ENCODE measurements around the gene RPAP3. TPM values are rescaled to one million over a fixed set of nuclear protein-coding genes. Genes with fewer than 3 reads are reported as not detected.

RPAP3 gene
- total and polyA plus RNA-seq, 2 of the 4 experiments (the other 2 are of a cell fraction): 10.6 to 13.4 TPM

DNA sequence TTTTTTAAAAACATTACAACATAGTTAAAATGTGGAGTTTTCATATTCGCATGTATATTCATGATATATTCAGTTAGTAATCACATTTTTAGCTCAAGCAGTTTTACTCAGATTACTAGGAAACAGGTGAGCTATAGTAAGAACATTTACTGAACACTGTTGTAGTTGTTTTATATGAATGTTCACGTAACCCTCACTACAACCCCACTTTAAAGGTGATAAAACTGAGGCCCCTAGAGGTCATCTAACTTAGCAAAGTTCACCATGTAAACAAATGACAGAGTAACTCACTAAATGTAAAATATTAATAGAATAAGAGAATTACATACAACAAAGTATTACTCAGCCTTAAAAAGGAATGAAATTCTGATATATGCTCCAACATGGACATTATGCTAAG lies 26.0 kb downstream of the RPAP3 start:
- Histone ChIP-seq H2AK5ac (ENCODE audit: low read depth, low read length) (no peak overlapping the region), H2BK15ac (ENCODE audit: low read depth, low read length) (no peak overlapping the region), H2AK9ac (replicated peaks; ENCODE audit: low read depth, low read length, poor library complexity) (no peak overlapping the region), H3K4me2 (ENCODE audit: low read depth, low read length) (no peak overlapping the region), H3K56ac (ENCODE audit: extremely low read depth, insufficient read depth, low read length) (no peak overlapping the region), H2BK5ac (ENCODE audit: low read depth, low read length, poor library complexity, severe bottlenecking) (no peak overlapping the region), H4K20me1 (ENCODE audit: insufficient read depth, low read length) (no peaks in the 10 kb centered on the region), H2AFZ (replicated peaks; ENCODE audit: low read length, poor library complexity) (no peak overlapping the region), H3K9me3 (ENCODE audit: control insufficient read depth, insufficient read depth, low read length) (no peaks in the 10 kb centered on the region), H3K23ac (ENCODE audit: low read depth, low read length) (no peak overlapping the region), H3K36me3 (ENCODE audit: control insufficient read depth, insufficient read depth, low read length) (0 out of 2 replicates have a peak, but pooled peaks cover 1% of the 10 kb centered on the region), H2BK120ac (ENCODE audit: low read depth, low read length) (no peak overlapping the region), H3K9ac (ENCODE audit: low read depth, low read length) (no peak overlapping the region), H3K27me3 (ENCODE audit: control insufficient read depth, insufficient read depth, low read length) (no peaks in the 10 kb centered on the region), H3K4me3 (ENCODE audit: insufficient read depth, low read depth, low read length) (no peak overlapping the region), H4K8ac (ENCODE audit: low read depth in 2 of 2, low read length in 2 of 2) (no peak overlapping the region), H3K27ac (ENCODE audit: insufficient read depth, low read length) (no peak overlapping the region), H3K14ac (replicated peaks; ENCODE audit: low read depth, low read length) (no peak overlapping the region), H4K5ac (ENCODE audit: low read depth, low read length) (no peak overlapping the region), H3K79me1 (ENCODE audit: low read depth in 1 of 2, low read length in 2 of 2) (no peaks in the 10 kb centered on the region), H4K91ac (ENCODE audit: insufficient read depth, low read depth, low read length) (no peak overlapping the region), H3K18ac (ENCODE audit: low read depth, low read length) (no peak overlapping the region), H3K9me1 (ENCODE audit: insufficient read depth, low read length) (no peaks in the 10 kb centered on the region), H3K4ac (ENCODE audit: low read depth, low read length) (no peak overlapping the region), H3K4me1 (ENCODE audit: control insufficient read depth, insufficient read depth, low read length) (no peaks in the 10 kb centered on the region), H2BK20ac (ENCODE audit: low read depth, low read length) (no peak overlapping the region)
- WGBS, 2 experiments (ENCODE audit: extremely low coverage in 2 of 2, insufficient read length in 1 of 2): no CpG with 5 or more reads among the region's 2 CpGs
- CTCF ChIA-PET: no interaction called here
- BruUV-seq (replicated peaks): no TSS peak
- POLR2A ChIA-PET (ENCODE audit: unreplicated experiment): no interaction called here
- DNase-seq (no peak), ATAC-seq (ENCODE audit: low read depth) (no peak)
- intact Hi-C loops (cut with micrococcal nuclease) (loop anchor here (10.0 kb wide), 1 partner anchor 375 kb away; no protein-coding TSS in a partner anchor), in situ Hi-C loops (cut with MboI; ENCODE audit: low sequenced_read_pairs) (loop anchor here (10.0 to 25.0 kb wide), 2 partner anchors 645 to 1342 kb away; no protein-coding TSS in a partner anchor), dilution Hi-C loops (cut with HindIII; ENCODE audit: low sequenced_read_pairs, unreplicated experiment) (no loop called here)
- TF ChIP-seq SMC3 (IDR thresholded peaks at IDR 0.05; ENCODE audit: low read depth, low read length) (no peak), RCOR1 (IDR thresholded peaks at IDR 0.05; ENCODE audit: insufficient replicate concordance, low read length) (no peak), RFX5 (IDR thresholded peaks at IDR 0.05; ENCODE audit: low read depth, low read length) (no peak), BHLHE40 (IDR thresholded peaks at IDR 0.05; ENCODE audit: low read depth, low read length) (no peak), RAD21 (IDR thresholded peaks at IDR 0.05; ENCODE audit: low read length) (no peak), CEBPB (IDR thresholded peaks at IDR 0.05; ENCODE audit: low read depth, low read length) (no peak), MAZ (IDR thresholded peaks at IDR 0.05; ENCODE audit: borderline replicate concordance, low read depth, low read length) (no peak), CHD1 (IDR thresholded peaks at IDR 0.05; ENCODE audit: low read depth, low read length) (no peak), FOS (IDR thresholded peaks at IDR 0.05; ENCODE audit: low read depth, low read length) (no peak), MXI1 (IDR thresholded peaks at IDR 0.05; ENCODE audit: borderline replicate concordance, low read depth, low read length) (no peak), MAFK (IDR thresholded peaks at IDR 0.05; ENCODE audit: low read depth, low read length) (no peak), NFE2L2 (IDR thresholded peaks at IDR 0.05; ENCODE audit: low read depth, low read length) (no peak), POLR2A (IDR thresholded peaks at IDR 0.05; ENCODE audit: low read depth, low read length) (no peak)
- TF ChIP-seq, protein P1, sequence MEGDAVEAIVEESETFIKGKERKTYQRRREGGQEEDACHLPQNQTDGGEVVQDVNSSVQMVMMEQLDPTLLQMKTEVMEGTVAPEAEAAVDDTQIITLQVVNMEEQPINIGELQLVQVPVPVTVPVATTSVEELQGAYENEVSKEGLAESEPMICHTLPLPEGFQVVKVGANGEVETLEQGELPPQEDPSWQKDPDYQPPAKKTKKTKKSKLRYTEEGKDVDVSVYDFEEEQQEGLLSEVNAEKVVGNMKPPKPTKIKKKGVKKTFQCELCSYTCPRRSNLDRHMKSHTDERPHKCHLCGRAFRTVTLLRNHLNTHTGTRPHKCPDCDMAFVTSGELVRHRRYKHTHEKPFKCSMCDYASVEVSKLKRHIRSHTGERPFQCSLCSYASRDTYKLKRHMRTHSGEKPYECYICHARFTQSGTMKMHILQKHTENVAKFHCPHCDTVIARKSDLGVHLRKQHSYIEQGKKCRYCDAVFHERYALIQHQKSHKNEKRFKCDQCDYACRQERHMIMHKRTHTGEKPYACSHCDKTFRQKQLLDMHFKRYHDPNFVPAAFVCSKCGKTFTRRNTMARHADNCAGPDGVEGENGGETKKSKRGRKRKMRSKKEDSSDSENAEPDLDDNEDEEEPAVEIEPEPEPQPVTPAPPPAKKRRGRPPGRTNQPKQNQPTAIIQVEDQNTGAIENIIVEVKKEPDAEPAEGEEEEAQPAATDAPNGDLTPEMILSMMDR (conservative IDR thresholded peaks at IDR 0.05; ENCODE audit: low read depth, low read length): no peak
- TF ChIP-seq, protein P2, sequence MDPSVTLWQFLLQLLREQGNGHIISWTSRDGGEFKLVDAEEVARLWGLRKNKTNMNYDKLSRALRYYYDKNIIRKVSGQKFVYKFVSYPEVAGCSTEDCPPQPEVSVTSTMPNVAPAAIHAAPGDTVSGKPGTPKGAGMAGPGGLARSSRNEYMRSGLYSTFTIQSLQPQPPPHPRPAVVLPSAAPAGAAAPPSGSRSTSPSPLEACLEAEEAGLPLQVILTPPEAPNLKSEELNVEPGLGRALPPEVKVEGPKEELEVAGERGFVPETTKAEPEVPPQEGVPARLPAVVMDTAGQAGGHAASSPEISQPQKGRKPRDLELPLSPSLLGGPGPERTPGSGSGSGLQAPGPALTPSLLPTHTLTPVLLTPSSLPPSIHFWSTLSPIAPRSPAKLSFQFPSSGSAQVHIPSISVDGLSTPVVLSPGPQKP (IDR thresholded peaks at IDR 0.05; ENCODE audit: borderline replicate concordance, low read depth, low read length): no peak
- TF ChIP-seq, protein P3, sequence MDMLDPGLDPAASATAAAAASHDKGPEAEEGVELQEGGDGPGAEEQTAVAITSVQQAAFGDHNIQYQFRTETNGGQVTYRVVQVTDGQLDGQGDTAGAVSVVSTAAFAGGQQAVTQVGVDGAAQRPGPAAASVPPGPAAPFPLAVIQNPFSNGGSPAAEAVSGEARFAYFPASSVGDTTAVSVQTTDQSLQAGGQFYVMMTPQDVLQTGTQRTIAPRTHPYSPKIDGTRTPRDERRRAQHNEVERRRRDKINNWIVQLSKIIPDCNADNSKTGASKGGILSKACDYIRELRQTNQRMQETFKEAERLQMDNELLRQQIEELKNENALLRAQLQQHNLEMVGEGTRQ (IDR thresholded peaks at IDR 0.05; ENCODE audit: low read depth, low read length): no peak
